GM18517 (cell line): ENCODE results near the gene PHTF1.
"Not testable (repeated sequence)": the region's sequence is repeated elsewhere in the genome, so short reads cannot be mapped to it uniquely, and the experiment has no call there.

Experiments used
- ATAC-seq: cut with Tn5 transposase; IDR thresholded peaks from one replicate; pipeline ENCODE4 v1.9.1; 2021; ENCODE audit warnings: mild to moderate bottlenecking, moderate library complexity; ENCODE audit not compliant: unreplicated experiment

PHTF1 gene

DNA sequence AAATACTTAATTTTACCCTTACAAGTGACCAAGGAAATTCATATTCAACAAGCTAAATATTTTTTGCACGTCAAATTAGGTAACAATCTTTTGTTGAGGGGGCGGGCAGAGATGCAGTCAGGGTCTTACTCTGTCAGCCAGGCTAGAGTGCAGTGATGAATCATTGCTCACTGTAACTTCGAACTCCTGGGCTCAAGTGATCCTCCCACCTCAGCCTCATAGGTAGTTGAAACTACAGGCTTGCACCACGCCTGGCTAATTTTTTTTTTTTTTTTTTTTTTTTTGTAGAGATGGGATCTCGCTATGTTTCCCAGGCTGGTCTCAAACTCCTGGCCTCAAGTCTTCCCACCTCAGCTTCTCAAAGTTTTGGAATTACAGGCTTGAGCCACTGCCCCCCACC is 26.5 kb downstream of the PHTF1 start:
- ATAC-seq: no peak

DNA sequence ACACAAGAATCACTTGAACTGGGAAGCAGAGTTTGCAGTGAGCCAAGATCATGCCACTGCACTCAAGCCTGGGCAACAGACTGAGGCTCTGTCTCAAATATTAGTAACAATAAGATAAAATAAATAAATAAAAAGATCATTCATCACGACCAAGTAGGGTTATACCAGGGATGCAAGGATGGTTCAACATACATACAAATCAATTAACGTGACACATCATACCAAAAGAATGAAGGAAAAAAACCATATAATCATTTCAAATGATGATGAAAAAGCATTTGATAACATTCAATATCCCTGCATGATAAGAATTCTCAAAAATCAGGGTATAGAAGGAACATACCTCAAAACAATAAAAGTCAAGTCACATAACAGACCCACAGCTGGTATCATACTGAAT is 38.3 kb downstream of the PHTF1 start:
- no peak for ATAC-seq

- ATAC-seq: not testable (repeated sequence)
These were observed 40.7 kb downstream of the PHTF1 start for GRCh38 chr1:113718621-113719020.

DNA sequence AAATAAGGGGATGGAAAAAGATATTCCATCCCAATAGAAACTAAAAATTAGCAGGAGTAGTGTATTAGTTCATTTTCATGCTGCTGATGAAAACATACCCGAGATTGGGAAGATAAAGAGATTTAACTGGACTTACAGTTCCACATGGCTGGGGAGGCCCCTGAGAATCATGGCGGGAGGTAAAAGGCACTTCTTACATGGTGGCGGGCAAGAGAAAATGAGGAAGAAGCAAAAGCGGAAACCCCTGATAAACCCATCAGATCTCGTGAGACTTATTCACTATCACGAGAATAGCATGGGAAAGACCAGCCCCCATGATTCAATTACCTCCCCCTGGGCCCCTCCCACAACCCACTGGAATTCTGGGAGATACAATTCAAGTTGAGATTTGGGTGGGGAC is 41.8 kb downstream of the PHTF1 start:
- not testable (repeated sequence) for ATAC-seq

DNA sequence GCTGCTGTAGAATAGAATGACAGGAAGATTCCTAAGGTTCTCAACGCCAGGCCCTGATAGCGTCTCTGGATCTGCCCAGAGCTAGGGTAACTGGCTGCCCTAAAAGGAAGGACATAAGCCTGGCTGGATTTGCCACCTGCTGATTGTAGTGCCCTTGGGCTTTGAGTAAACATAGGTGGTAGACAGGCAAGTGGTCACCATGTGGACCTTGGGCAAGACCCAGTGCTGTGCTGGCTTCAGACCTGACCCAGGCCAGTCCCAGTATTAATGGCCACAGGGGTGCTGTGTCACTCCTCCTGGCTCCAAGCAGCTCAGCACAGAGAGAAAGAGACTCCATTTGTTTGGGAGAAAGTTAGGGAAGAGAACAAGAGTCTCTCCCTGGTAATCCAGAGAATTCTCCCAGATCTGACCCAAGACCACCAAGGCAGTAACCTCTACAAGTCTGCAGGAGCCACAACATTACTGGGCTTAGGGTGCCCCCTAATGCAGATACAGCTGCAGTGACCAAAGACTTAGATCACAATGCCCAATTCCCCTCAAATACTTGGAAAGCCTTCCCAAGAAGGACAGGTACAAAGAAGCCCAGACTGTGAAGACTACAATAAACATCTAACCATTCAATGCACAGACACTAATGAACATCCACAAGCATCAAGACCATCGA is 44.5 kb downstream of the PHTF1 start:
- no peak for ATAC-seq

- no peak for ATAC-seq
These were observed 57.9 kb downstream of the PHTF1 start for GRCh38 chr1:113701429-113701828.

DNA sequence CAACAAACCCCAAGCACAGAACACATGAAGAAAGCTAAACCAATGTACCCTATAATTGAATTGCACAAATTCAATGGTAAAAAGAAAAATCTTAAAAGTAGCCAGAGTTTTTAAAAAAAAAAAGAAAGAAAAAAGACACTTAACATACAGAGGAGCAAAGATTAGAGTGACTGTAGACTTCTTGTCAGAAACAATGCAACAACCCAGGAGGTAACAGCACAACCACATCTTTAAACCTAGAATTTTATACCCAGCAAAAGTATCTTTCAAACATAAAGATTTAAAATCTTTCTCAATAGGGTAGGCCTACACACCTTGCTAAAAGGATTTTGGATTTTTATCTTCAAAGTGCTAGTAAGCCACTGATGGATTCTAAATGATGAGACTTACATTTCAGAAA is 64.4 kb downstream of the PHTF1 start:
- ATAC-seq: no peak

DNA sequence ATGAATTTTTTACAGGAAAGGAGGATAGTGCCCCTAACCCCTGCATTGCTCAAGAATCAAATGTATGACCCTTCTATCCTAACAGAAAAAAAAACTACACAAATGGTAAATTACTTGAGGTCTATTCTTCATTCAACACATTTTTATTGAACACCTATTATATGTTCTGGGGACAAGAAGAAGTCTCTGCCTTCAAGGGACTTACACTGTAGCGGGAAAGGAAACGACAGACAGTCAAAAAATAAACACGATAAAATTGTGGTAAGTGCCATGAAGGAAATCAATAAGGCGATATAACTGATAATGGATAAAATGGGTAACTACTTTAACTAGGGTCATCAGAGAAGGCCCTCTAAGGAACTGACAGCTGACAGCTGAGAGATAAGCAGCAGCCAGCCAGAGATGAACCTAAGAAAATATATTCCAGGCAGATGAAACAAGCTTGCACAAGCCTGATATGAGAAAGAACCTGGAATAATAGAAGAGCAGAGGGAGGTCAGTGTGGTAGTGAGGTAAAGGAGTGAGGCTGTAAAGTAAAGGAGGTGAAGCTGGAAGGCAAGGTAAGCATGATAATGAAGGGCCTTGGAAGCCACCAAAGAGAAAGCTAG is 66.4 kb downstream of the PHTF1 start:
- no peak for ATAC-seq

DNA sequence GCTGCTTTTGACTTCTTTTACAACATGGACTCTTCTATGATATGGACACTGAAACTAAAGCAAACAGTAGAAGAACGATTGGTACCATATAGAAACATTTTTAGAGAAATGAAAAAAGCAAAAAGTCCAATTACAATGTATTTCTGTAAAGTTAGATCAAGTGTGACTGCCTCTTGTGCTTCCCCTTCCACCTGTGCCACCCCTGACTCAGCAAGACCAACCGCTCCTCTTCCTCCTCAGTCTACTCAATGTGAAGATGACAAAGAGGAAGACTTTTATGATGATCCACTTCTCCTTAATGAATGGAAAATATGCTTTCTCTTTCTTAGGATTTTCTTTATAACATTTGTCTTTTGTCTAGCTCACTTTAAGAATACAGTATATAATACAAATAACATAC is 66.9 kb downstream of the PHTF1 start:
- no peak for ATAC-seq

DNA sequence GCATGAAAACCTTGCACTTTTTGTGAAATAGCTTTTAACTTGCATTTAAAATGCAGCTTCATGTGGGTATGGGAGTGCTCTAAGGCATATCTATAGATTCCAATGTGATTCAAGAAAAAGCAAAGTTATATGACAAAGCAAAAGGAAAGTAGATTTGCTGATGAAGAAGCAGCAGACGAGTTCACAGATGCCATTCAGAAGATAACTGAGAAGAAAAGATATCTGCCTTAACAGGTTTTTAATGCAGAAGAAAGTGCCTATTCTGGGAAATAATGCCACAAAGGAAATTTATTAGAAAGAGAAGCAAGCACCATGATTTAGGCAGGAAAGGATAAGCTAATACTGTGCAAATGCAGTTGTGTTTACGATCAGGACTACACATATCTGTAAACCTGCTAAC is 68.1 kb downstream of the PHTF1 start:
- no peak for ATAC-seq

DNA sequence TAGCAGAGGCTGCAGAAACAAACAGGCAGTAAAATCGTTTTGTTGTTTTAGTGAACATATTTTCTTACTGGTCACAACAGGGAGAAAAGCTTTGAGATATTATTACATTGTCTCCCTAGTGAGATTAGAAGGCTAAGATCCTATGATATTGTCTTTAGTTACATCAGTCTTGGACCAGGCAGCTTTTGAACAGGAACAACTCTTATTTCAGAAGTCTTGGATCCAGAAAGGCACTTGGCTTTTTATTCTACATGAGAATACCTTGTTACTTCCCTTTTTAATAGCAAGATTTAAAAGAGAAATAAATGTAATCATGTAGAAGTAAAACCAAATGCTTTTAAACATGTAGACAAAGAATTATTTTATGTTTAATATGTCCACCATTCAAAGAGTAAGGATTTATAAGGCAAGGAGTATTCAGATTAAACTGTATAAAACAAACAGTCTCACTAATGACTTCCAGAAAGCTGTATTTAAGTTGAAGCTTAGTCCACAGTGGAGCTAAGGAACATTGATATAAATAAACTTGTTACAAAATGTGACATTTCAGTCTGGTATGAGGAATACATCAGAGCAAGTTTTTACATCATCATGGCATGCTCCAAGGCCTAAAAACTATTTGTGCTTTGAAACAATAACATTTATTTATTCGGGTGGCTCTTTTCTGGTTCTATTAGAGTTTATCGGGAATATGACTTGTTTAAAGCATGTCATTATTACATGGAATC is 72.2 kb downstream of the PHTF1 start:
- ATAC-seq: no peak

DNA sequence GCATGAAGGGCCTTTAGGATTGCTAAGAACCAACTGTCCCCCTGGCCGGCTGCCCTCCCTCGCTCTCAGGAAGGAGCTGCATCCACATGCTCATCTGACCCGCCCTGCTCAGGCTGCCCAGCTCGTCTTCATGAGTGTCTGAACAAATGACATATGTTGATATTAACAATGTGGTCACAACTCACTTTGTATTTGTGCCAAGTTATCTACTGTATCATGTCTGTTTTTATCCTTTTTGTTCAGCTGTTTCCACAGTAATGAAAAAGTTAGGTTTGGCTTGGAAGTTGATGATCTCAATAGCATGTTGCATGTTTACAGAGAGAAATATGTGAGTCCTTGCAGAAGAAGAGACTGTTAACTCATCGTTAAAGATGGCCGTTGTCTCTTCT is 75.1 kb downstream of the PHTF1 start:
- no peak for ATAC-seq

GRCh38 chr1:113683384-113684152 is 75.7 kb downstream of the PHTF1 start:
- no peak for ATAC-seq

DNA sequence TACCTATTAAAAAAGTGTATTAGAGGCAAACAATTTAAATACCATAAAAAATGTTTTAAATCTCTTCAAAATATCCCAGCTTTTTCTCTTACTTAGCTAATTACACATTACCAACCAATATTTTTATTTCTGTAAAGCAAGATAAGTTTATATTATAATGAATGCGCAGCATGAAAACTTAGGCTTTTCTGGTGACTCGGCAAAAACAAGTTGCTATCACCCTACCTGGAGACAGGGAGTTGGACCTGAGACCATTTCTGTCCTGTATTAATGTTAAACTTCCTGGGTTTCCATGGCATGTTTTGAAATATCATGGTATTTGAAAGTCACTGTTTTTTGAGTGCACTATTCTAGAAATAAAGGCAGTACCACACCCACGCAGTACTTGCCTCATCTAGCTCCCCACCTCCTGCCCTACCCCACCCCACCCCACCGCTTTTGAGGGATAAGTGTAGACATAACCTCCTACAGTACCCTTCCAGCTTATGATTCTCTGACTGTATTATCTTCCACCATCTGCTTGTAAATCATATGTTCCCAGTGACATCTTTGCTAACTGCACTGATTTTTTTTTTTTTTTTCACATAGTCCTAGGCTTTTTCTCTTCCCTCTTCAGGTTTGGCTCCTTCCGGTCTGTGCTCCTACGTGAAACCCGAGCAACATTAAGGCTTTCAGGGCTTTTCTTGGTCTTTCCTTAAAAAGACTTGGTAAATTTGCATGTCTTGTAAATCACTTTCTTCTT is 77.5 kb downstream of the PHTF1 start:
- ATAC-seq: no peak

GRCh38 chr1:113678159-113678469 is 81.2 kb downstream of the PHTF1 start:
- ATAC-seq: no peak

DNA sequence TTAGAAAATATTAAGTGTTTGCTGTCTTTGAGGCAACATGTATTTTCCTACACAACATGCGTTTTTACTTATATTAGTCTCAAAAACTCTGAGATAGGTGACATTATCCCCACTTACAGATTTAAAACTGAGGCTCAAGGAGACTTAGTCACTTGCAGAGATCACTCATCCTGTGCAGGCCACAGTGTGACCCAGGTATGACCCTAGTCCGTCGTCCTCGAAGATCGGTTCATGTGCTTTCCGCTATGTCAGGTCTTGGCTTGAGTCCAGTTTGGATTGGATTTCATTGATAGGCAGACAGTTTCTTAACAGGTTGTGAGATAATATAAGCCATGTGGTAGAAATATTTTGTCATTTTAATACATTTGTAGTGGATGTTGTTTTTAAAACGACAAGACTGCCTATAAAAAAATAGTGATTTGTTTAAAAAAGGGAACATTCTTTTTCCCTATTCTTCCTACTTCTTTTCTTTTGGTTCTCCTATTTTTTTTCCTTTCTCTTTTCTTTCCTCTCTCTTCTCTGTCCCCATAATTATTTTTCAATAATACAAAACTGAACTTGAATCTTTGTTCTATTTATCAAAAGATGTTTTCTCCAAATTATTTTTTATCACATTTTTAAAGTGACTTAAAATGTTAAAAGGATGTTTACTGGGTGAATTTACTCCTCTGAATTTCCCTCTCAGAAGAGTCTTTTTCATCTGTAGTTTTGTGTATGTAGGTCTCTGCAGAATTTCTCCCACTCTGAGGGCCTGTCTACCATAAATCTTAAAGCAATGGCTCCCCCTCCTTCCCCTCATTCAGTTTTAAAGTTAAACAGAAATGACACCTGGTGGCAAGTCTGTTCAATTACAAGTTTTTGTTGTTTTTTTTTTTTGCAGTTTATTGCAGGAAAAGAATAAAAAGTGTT is 81.8 kb downstream of the PHTF1 start:
- no peak for ATAC-seq

DNA sequence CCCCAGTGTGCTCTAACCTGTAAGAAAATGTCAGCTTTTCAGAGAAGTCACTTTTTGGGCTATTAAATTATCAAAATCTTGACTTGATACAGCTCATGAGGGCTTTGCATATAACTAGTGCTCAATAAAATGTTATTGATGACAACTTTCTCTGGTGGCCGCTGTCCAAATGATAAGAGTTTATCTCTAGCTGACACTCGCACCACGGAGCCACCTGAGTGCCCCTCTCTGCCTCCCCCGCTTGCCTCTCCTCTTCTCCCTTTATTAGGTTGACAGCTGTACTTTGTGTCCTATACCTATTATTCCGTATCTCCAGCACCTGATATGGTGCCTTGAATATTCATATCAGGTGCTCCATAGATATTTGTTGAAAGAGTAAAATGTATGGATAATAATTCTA is 82.8 kb downstream of the PHTF1 start:
- no peak for ATAC-seq

DNA sequence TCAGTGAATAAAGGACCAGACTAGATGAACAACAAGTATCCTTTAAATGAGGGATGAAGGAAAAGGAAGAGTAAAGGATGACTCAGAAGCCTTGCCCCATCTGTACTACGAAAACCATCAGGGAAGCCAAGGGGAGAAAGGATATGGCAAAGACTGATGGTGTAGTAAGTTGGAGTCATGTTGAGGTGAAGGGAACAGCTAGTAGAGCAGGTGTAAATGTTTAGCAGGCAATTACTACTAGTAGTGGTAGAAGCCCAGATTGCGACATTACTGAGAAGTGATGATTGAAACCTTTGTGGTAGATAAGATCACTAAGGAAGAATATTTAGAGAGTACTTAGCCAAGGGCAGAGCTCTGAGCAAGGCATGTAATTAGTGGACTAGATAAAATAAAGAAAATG is 84.0 kb downstream of the PHTF1 start:
- no peak for ATAC-seq

DNA sequence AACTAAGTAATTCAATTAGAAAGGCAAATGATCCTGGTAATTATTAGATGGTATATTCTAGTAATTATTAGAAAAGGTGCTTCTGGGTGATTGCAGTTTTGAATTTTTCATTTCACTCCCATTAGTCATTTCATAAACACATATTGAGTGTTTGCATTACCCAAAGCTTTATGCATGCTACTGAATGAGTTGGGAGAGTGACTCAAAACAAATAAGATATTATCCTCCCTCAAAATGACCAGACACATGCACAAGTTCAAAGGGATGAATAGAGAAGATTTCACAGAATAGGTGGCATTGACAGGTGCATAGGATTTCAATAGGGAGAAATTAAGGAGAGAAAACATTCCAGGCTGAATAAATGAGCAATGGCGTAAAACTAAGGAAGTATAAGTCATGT is 84.7 kb downstream of the PHTF1 start:
- ATAC-seq: no peak

DNA sequence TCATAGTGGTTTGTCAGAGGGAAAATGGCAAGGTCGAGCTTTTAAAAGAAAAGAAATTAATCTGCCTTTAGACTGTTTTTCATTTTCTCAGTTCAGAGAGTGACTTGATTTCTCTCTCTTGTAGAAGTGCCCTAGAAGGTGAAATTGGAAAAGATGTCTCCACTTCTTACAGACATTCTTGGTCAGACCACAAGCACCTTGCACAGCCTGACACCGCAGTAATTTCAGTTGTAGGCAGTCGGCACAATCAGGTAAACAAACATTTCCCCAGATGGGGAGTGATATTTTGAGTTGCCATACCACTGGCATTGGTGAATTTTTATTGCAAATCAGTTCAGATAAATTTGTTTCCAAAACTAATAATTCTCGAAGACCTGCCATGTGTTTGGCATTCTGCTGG is 86.8 kb downstream of the PHTF1 start:
- no peak for ATAC-seq
